Epithelial cell of prostate (primary cell): Measurements from ENCODE around the gene ATM.

ENCODE experiments used
- DNase-seq: peaks from one replicate; pipeline ENCODE4 v3.0.0-alpha.2; 2011; ENCODE audit warnings: low read depth, low spot score
- H3K27ac ChIP-seq: fragments of 450-650 bp; 2 replicates; pipeline ENCODE4 v1.5.1; 2017; ENCODE audit warnings: mild to moderate bottlenecking

Gene ATM

GRCh38 chr11:108218912-108219783 is 3.7 kb upstream of the ATM start:
- no peak overlapping the region for H3K27ac ChIP-seq
- no peak for DNase-seq

- H3K27ac ChIP-seq, result peak overlapping the region; percentile 87
- DNase-seq, result no peak
These were observed 2.0 kb upstream of the ATM start for GRCh38 chr11:108220721-108221336.

GRCh38 chr11:108221371-108221770 is 1.5 kb upstream of the ATM start:
- no peak for DNase-seq
- H3K27ac ChIP-seq, result peak overlapping the region; percentile 87

GRCh38 chr11:108221911-108222573 is 825 bp upstream of the ATM start:
- H3K27ac ChIP-seq, result peak overlapping the region; percentile 87
- DNase-seq, result no peak

GRCh38 chr11:108223348-108224149 is 682 bp downstream of the ATM start:
- DNase-seq, result no peak
- peak overlapping the region; percentile 87 for H3K27ac ChIP-seq

GRCh38 chr11:108224366-108224765 is 1.5 kb downstream of the ATM start:
- H3K27ac ChIP-seq, result peak overlapping the region; percentile 87
- DNase-seq, result no peak

- DNase-seq, result no peak
- no peak overlapping the region for H3K27ac ChIP-seq
These were observed 2.3 kb downstream of the ATM start for GRCh38 chr11:108224911-108225786.

- no peak overlapping the region for H3K27ac ChIP-seq
- DNase-seq, result no peak
These were observed 3.2 kb downstream of the ATM start for GRCh38 chr11:108226036-108226435.

GRCh38 chr11:108228251-108228650 is 5.4 kb downstream of the ATM start:
- DNase-seq, result no peak

GRCh38 chr11:108233277-108233945 is 10.5 kb downstream of the ATM start:
- no peak overlapping the region for H3K27ac ChIP-seq
- DNase-seq, result no peak

More at GRCh38 chr11:108228251-108228650, 5.4 kb downstream of the ATM start:
- H3K27ac ChIP-seq, result no peak overlapping the region

GRCh38 chr11:108235192-108235591 is 12.3 kb downstream of the ATM start:
- H3K27ac ChIP-seq, result no peak overlapping the region

GRCh38 chr11:108235633-108236032 is 12.8 kb downstream of the ATM start:
- DNase-seq, result no peak
- no peak overlapping the region for H3K27ac ChIP-seq

More at GRCh38 chr11:108235192-108235591, 12.3 kb downstream of the ATM start:
- DNase-seq, result no peak

GRCh38 chr11:108237058-108237481 is 14.2 kb downstream of the ATM start:
- DNase-seq, result no peak
- H3K27ac ChIP-seq, result no peak overlapping the region

- no peak overlapping the region for H3K27ac ChIP-seq
- no peak for DNase-seq
These were observed 16.2 kb downstream of the ATM start for GRCh38 chr11:108239076-108239475.

- no peak overlapping the region for H3K27ac ChIP-seq
- no peak for DNase-seq
These were observed 18.6 kb downstream of the ATM start for GRCh38 chr11:108241330-108242037.

GRCh38 chr11:108242422-108242821 is 19.6 kb downstream of the ATM start:
- H3K27ac ChIP-seq, result no peak overlapping the region
- DNase-seq, result no peak

GRCh38 chr11:108246308-108246707 is 23.4 kb downstream of the ATM start:
- no peak for DNase-seq
- H3K27ac ChIP-seq, result no peak overlapping the region

- DNase-seq, result no peak
- H3K27ac ChIP-seq, result no peak overlapping the region
These were observed 24.0 kb downstream of the ATM start for GRCh38 chr11:108246885-108247284.
